ENCODE measurements around the gene EPHB6. TPM values are rescaled to one million over a fixed set of nuclear protein-coding genes. Genes with fewer than 3 reads are reported as not detected.

EPHB6 gene
- polyA plus RNA-seq, 1 of the 3 experiments (the other 2 are of a cell fraction) = 1.8 TPM

- H3K9me2 ChIP-seq = no peaks in the 10 kb centered on the region
- no peaks in the 10 kb centered on the region for H3K79me2 ChIP-seq (ENCODE audit: insufficient read depth)
- TF ChIP-seq CTCF (IDR thresholded peaks at IDR 0.05) (no peak), EZH2phosphoT487 (IDR thresholded peaks at IDR 0.05; ENCODE audit: borderline replicate concordance, low read depth) (no peak), NRF1 (IDR thresholded peaks at IDR 0.05; ENCODE audit: low read depth, low read length) (no peak), TCF12 (IDR thresholded peaks at IDR 0.05) (no peak), SMC3 (IDR thresholded peaks at IDR 0.05; ENCODE audit: low read depth, low read length) (no peak), FOXJ3 (CRISPR knock-in tag; IDR thresholded peaks at IDR 0.05) (no peak), YY1 (IDR thresholded peaks at IDR 0.05; ENCODE audit: low read depth) (no peak), EP300 (IDR thresholded peaks at IDR 0.05; ENCODE audit: borderline replicate concordance in 1 of 2, low read depth in 1 of 2, low read length in 1 of 2) (no peak), POLR2AphosphoS5 (IDR thresholded peaks at IDR 0.05; ENCODE audit: low read depth, low read length) (no peak), ELF1 (IDR thresholded peaks at IDR 0.05) (no peak), CHD2 (IDR thresholded peaks at IDR 0.05; ENCODE audit: low read length, partially characterized antibody) (no peak), MEF2A (IDR thresholded peaks at IDR 0.05; ENCODE audit: borderline replicate concordance, low read depth) (no peak), RCOR1 (IDR thresholded peaks at IDR 0.05; ENCODE audit: low read length) (no peak), RFX5 (IDR thresholded peaks at IDR 0.05; ENCODE audit: low read length) (no peak), NFIC (IDR thresholded peaks at IDR 0.05; ENCODE audit: borderline replicate concordance) (no peak), RXRA (IDR thresholded peaks at IDR 0.05; ENCODE audit: borderline replicate concordance, low read depth) (no peak)
- TF ChIP-seq, protein P1, sequence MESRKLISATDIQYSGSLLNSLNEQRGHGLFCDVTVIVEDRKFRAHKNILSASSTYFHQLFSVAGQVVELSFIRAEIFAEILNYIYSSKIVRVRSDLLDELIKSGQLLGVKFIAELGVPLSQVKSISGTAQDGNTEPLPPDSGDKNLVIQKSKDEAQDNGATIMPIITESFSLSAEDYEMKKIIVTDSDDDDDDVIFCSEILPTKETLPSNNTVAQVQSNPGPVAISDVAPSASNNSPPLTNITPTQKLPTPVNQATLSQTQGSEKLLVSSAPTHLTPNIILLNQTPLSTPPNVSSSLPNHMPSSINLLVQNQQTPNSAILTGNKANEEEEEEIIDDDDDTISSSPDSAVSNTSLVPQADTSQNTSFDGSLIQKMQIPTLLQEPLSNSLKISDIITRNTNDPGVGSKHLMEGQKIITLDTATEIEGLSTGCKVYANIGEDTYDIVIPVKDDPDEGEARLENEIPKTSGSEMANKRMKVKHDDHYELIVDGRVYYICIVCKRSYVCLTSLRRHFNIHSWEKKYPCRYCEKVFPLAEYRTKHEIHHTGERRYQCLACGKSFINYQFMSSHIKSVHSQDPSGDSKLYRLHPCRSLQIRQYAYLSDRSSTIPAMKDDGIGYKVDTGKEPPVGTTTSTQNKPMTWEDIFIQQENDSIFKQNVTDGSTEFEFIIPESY (IDR thresholded peaks at IDR 0.05; ENCODE audit: borderline replicate concordance, low read depth) = no peak
- TF ChIP-seq, protein P2, sequence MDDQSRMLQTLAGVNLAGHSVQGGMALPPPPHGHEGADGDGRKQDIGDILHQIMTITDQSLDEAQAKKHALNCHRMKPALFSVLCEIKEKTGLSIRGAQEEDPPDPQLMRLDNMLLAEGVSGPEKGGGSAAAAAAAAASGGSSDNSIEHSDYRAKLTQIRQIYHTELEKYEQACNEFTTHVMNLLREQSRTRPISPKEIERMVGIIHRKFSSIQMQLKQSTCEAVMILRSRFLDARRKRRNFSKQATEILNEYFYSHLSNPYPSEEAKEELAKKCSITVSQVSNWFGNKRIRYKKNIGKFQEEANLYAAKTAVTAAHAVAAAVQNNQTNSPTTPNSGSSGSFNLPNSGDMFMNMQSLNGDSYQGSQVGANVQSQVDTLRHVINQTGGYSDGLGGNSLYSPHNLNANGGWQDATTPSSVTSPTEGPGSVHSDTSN (IDR thresholded peaks at IDR 0.05) = no peak
- TF ChIP-seq, protein P3, sequence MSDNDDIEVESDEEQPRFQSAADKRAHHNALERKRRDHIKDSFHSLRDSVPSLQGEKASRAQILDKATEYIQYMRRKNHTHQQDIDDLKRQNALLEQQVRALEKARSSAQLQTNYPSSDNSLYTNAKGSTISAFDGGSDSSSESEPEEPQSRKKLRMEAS (IDR thresholded peaks at IDR 0.05; ENCODE audit: low read depth) = no peak
- no peaks in the 10 kb centered on the region for H3K27me3 ChIP-seq (ENCODE audit: insufficient read depth)
- H3K4me1 ChIP-seq (ENCODE audit: control insufficient read depth in 1 of 2, insufficient read depth in 2 of 2, low read depth in 1 of 2, low read length in 1 of 2) = peaks cover 6 to 21% of the 10 kb centered on the region in 2 experiments; a peak in 3 of 4 replicates
- H3K9ac ChIP-seq = no peak overlapping the region
- H4K20me1 ChIP-seq (ENCODE audit: insufficient read depth) = no peaks in the 10 kb centered on the region
- WGBS (ENCODE audit: low lambda C conversion rate) = 43% methylated on average over 2 of the region's 2 CpGs
- POLR2A ChIA-PET = no interaction called here
- no peak overlapping the region for H3K4me3 ChIP-seq (ENCODE audit: low read depth in 2 of 2, low read length in 1 of 2)
- H3K9me3 ChIP-seq = 0 out of 2 replicates have a peak, but pooled peaks cover 3% of the 10 kb centered on the region
- no peak overlapping the region for H3K4me2 ChIP-seq
- no peak overlapping the region for H3K27ac ChIP-seq (ENCODE audit: low read depth in 2 of 2, low read length in 1 of 2)
- CTCF ChIA-PET = interaction anchor here (1.1 to 10.1 kb wide), 6 partner anchors 13 to 347 kb away, joined by 3 to 163 read pairs (median 26); no protein-coding TSS in a partner anchor
- no peaks in the 10 kb centered on the region for H3K36me3 ChIP-seq (replicated peaks in 1 of 2; ENCODE audit: control insufficient read depth in 1 of 2, insufficient read depth in 2 of 2, low read length in 1 of 2)
- peaks cover 19% of the 10 kb centered on the region for H3F3A ChIP-seq (replicated peaks; ENCODE audit: insufficient read depth)
- H2AFZ ChIP-seq (ENCODE audit: low read depth) = no peak overlapping the region
- DNase-seq = no peak
Observed at GRCh38 chr7:142806022-142806356, 48.9 kb upstream of the EPHB6 start.
